ENCODE results near the gene ABCC1.

DNA sequence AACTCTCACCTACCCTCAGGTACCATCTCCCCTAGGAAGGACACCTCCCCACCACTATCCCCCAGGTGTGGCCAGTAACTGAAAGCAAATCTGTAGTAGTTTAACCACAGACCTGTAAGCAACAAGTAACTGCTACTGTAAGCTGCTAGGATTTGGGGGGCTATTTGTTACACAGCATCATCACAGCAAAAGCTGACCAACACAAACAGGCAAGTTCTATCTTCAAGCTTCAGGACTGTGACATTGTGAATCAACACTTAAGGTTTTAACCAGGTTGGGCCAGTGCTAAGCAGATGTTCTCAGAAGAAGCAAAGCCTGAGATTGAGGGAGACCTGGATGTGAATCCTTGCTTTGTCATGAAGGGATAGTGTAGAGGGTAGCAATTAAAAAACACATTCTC is 226.9 kb downstream of the ABCC1 start:
- TF ChIP-seq, protein P1, sequence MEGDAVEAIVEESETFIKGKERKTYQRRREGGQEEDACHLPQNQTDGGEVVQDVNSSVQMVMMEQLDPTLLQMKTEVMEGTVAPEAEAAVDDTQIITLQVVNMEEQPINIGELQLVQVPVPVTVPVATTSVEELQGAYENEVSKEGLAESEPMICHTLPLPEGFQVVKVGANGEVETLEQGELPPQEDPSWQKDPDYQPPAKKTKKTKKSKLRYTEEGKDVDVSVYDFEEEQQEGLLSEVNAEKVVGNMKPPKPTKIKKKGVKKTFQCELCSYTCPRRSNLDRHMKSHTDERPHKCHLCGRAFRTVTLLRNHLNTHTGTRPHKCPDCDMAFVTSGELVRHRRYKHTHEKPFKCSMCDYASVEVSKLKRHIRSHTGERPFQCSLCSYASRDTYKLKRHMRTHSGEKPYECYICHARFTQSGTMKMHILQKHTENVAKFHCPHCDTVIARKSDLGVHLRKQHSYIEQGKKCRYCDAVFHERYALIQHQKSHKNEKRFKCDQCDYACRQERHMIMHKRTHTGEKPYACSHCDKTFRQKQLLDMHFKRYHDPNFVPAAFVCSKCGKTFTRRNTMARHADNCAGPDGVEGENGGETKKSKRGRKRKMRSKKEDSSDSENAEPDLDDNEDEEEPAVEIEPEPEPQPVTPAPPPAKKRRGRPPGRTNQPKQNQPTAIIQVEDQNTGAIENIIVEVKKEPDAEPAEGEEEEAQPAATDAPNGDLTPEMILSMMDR (IDR thresholded peaks at IDR 0.05; ENCODE audit: low read depth, low read length): no peak
- TF ChIP-seq EZH2phosphoT487 (IDR thresholded peaks at IDR 0.05; ENCODE audit: low read depth): no peak
